Astrocyte (in vitro differentiated cells and primary cell): ENCODE measurements around the gene HPS5.
"Not testable (repeated sequence)": the region's sequence is repeated elsewhere in the genome, so short reads cannot be mapped to it uniquely, and the experiment has no call there.

Experiments
- EZH2 ChIP-seq: IDR thresholded peaks from 2 replicates; pipeline ENCODE4 v1.6.1; 2012; ENCODE audit warnings: mild to moderate bottlenecking, low read length, inconsistent platforms; ENCODE audit not compliant: insufficient read depth
- TF ChIP-seq, protein P1 (sequence below): IDR thresholded peaks from 2 replicates; pipeline ENCODE4 v1.5.1; 2011; ENCODE audit warnings: low read depth, mild to moderate bottlenecking, inconsistent platforms, low read length, moderate library complexity; ENCODE audit not compliant: insufficient read depth

DNA sequence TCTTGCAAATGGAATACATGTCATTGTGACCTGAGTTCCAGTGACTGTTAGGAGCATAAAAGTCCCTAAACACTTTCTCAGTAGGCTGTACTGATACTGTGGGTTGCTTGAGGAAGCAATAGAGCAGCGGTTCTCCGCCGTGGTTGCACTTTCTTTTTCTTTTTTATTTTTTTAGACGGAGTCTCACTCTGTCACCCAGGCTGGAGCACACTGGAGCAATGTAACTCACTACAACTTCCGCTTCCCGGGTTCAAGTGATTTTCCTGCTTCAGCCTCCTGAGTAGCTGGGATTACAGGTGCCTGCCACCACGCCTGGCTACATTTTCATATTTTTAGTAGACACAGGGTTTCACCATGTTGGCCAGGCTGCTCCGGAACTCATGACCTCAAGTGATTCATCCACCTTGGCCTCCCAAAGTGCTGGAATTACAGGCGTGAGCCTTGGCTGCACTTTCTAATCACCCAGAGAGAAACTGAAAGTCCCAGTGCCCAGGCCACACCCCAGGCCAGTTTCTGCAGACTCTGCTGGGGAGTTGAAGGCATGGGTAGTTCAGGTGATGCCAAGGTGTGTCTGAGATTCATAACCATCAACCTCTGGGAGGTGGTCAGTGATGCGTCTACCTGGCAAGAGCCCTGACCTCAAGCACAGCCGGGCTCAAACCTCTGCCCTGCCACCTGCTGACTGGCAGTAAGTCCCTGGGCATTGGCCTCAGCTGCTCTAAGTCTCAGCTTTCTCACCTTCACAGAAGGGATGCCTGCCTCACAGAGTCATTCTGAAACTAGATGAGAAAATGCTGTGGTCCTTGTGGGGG is 75.4 kb downstream of the HPS5 start:
- TF ChIP-seq, protein P1, sequence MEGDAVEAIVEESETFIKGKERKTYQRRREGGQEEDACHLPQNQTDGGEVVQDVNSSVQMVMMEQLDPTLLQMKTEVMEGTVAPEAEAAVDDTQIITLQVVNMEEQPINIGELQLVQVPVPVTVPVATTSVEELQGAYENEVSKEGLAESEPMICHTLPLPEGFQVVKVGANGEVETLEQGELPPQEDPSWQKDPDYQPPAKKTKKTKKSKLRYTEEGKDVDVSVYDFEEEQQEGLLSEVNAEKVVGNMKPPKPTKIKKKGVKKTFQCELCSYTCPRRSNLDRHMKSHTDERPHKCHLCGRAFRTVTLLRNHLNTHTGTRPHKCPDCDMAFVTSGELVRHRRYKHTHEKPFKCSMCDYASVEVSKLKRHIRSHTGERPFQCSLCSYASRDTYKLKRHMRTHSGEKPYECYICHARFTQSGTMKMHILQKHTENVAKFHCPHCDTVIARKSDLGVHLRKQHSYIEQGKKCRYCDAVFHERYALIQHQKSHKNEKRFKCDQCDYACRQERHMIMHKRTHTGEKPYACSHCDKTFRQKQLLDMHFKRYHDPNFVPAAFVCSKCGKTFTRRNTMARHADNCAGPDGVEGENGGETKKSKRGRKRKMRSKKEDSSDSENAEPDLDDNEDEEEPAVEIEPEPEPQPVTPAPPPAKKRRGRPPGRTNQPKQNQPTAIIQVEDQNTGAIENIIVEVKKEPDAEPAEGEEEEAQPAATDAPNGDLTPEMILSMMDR = not testable (repeated sequence)
- TF ChIP-seq EZH2 = not testable (repeated sequence)
